MCF 10A (cell line): ENCODE measurements around the gene ABR. TPM values are rescaled to one million over a fixed set of nuclear protein-coding genes. Genes with fewer than 3 reads are reported as not detected.
A peak's percentile ranks its signal among the peaks of the same experiment; 100 is the strongest.

Experiments
- BruUV-seq: library from RNA; stranded (reverse); fragments of 400-500 nt; replicated peaks from 2 replicates; lab custom pipeline; 2021; lab: Mats Ljungman, UMichigan
- CTCF ChIA-PET: fragments of 300-600 bp; sonication (Branson Sonifier 250); formaldehyde crosslinking; extraction: SDS; loops from one replicate; lab custom pipeline; 2021; ENCODE audit warnings: antibody characterized with exemption, inconsistent platforms; lab: Yijun Ruan, JAX
- POLR2A ChIA-PET: fragments of 300-600, 350-650 bp; sonication (Branson Sonifier 250); formaldehyde crosslinking; extraction: SDS; loops from one replicate; lab custom pipeline; 2020; ENCODE audit warnings: antibody characterized with exemption, inconsistent platforms; lab: Yijun Ruan, JAX
- DNase-seq: peaks from one replicate; pipeline ENCODE4 v3.0.0-alpha.2; 2018; ENCODE audit not compliant: unreplicated experiment
- H3K27ac Mint-ChIP-seq: one replicate; pipeline ENCODE4 v1.8.0; 2022; ENCODE audit warnings: mild to moderate bottlenecking, low read depth, mixed read lengths; ENCODE audit not compliant: unreplicated experiment
- H3K27me3 Mint-ChIP-seq: one replicate; pipeline ENCODE4 v1.8.0; 2022; ENCODE audit warnings: mixed read lengths; ENCODE audit not compliant: insufficient read depth, unreplicated experiment
- H3K36me3 Mint-ChIP-seq: one replicate; pipeline ENCODE4 v1.8.0; 2022; ENCODE audit warnings: mild to moderate bottlenecking, moderate library complexity, mixed read lengths; ENCODE audit not compliant: insufficient read depth, unreplicated experiment
- H3K4me1 Mint-ChIP-seq: one replicate; pipeline ENCODE4 v1.8.0; 2022; ENCODE audit warnings: mixed read lengths; ENCODE audit not compliant: insufficient read depth, unreplicated experiment
- H3K4me3 Mint-ChIP-seq: one replicate; pipeline ENCODE4 v1.8.0; 2022; ENCODE audit warnings: mild to moderate bottlenecking, moderate library complexity, mixed read lengths; ENCODE audit not compliant: unreplicated experiment
- H3K9me3 Mint-ChIP-seq: one replicate; pipeline ENCODE4 v1.8.0; 2022; ENCODE audit warnings: mixed read lengths; ENCODE audit not compliant: unreplicated experiment
- CTCF ChIP-seq: fragments of 200-600 bp; IDR thresholded peaks from one replicate; pipeline ENCODE4 v1.8.0; 2022; ENCODE audit warnings: antibody characterized with exemption, mild to moderate bottlenecking; ENCODE audit not compliant: unreplicated experiment
- intact Hi-C: fragments of 100-400 bp; cut with micrococcal nuclease; formaldehyde crosslinking; loops from 2 replicates; pipeline ENCODE4 v1.14.1; 2022
- total RNA-seq: library from RNA; stranded (reverse); gene quantifications from 2 replicates; pipeline ENCODE4 v1.2.3, GENCODE V29; 2022

The ABR gene
- total RNA-seq, 1 experiment from 2014 or later, result 44.7 TPM

DNA sequence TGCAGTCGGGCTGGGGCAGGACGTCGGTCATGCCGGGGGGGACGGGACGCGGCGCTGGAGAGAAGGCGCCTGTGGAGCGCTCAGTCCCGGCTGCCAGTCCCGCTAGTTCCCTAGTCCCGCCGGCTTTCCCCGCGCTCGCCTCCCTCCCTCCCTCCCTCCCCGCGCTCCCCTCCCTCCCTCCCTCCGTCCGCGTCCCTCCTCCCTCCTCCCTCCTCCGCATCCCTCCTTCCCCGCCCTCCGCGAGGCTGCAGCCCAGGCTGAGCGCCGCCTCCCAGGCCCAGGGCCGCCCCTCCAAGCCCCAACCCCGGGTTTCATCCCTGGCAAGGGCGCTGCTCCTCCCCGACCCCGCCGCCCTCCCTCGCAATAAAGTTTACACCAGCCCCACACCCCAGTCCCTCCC lies 148.1 kb downstream of the ABR start:
- ChIA-PET CTCF (no interaction called here), POLR2A (no interaction called here)
- no peaks in the 10 kb centered on the region for H3K36me3 Mint-ChIP-seq
- no peaks in the 10 kb centered on the region for H3K9me3 Mint-ChIP-seq
- no TSS peak for BruUV-seq
- intact Hi-C loops, result no loop called here
- no peaks in the 10 kb centered on the region for H3K4me1 Mint-ChIP-seq
- no peak for TF ChIP-seq CTCF
- DNase-seq, result no peak
- no peaks in the 10 kb centered on the region for H3K27me3 Mint-ChIP-seq
- H3K27ac Mint-ChIP-seq, result no peak overlapping the region
- H3K4me3 Mint-ChIP-seq, result no peak overlapping the region

DNA sequence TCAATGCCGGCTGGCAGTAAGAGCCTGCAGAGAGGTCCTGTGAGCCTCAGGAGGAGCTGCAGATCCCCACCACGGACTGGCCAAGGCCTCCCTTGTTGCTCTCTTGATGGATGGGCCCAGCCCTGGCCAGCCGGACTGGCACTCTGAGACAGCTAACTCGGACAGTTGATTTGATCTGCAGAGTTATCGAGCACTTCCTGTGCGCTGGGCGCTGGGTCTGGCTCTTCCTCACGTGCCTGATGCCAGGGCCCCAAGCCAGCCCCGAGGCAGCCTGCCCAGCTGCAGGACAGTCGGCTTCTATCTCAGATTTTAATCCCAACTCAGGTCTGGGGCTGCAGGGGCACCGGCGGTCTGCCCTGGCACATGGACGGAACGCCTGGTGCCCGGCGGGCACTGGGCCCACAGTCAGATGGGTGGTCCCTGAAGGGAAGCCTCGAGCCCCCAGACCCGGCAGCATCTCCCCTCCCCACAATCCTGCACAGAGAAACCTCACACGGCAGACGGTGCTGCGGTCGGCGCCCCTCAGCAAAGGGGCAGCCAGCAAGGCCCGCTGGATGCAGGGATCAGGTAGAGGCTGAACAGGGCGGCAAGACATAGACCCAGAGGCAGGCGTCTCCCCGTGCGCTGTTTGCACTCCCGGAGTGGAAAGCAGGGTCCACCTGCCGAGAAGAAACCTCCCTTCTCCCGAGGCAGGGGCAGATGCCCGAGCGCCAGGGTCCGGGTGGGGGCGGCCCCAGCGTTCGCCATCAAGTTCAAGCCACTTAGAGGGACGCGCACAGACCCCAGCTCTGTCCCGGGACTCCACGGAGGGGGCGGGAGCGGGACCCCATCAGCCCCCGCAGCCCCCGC lies 148.9 kb downstream of the ABR start:
- no peak for DNase-seq
- H3K4me3 Mint-ChIP-seq, result no peak overlapping the region
- ChIA-PET POLR2A (no interaction called here), CTCF (no interaction called here)
- no peaks in the 10 kb centered on the region for H3K4me1 Mint-ChIP-seq
- H3K36me3 Mint-ChIP-seq, result no peaks in the 10 kb centered on the region
- TF ChIP-seq CTCF, result no peak
- no peak overlapping the region for H3K27ac Mint-ChIP-seq
- intact Hi-C loops, result no loop called here
- H3K9me3 Mint-ChIP-seq, result no peaks in the 10 kb centered on the region
- no peaks in the 10 kb centered on the region for H3K27me3 Mint-ChIP-seq
- BruUV-seq, result no TSS peak

- no peak for DNase-seq
- ChIA-PET CTCF (interaction anchor here (0.6 kb wide), 1 partner anchor 429 kb away, joined by 3 read pairs; no protein-coding TSS in a partner anchor), POLR2A (no interaction called here)
- no TSS peak for BruUV-seq
- TF ChIP-seq CTCF, result no peak
- H3K27ac Mint-ChIP-seq, result no peak overlapping the region
- no peaks in the 10 kb centered on the region for H3K9me3 Mint-ChIP-seq
- H3K4me3 Mint-ChIP-seq, result no peak overlapping the region
- intact Hi-C loops, result no loop called here
- no peaks in the 10 kb centered on the region for H3K4me1 Mint-ChIP-seq
- H3K36me3 Mint-ChIP-seq, result no peaks in the 10 kb centered on the region
- H3K27me3 Mint-ChIP-seq, result no peaks in the 10 kb centered on the region
Observed at GRCh38 chr17:1029922-1030644, 149.7 kb downstream of the ABR start.

DNA sequence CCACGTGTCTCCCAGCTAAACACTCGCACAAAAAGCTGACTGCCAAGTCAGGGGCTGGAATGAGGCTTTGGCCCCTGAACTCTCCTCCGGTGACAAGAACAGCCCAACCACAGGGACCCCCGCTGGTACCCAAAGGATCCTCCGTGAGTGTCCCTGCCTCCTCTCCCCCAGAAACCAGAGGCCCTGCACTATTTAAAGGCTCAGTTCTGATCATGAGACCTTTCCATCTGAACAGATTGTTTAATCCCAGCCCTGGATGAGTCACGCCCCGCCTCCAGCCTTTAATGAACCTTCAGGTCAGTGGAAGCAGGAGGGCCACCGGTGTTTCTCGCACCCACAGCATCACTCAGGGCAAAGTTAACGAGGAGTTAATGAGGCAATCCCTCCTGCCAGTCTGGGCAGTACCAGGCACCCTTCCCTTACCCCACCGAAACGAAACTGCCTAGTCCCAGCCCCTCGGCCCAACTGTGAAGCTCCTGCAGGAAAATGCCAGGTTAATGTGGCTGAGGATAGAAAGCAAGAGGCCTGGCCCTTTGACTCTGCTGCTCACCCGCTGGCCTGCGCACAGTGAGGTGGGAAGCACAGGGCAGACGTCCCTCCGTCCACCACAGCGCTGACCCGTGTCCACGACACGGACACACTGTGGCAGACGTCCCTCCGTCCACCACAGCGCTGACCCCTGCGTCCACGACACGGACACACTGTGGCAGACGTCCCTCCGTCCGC lies 150.4 kb downstream of the ABR start:
- intact Hi-C loops, result no loop called here
- ChIA-PET CTCF (interaction anchor here (0.6 kb wide), 1 partner anchor 430 kb away, joined by 3 read pairs; no protein-coding TSS in a partner anchor), POLR2A (no interaction called here)
- H3K27ac Mint-ChIP-seq, result no peak overlapping the region
- H3K27me3 Mint-ChIP-seq, result no peaks in the 10 kb centered on the region
- H3K4me1 Mint-ChIP-seq, result no peaks in the 10 kb centered on the region
- H3K9me3 Mint-ChIP-seq, result no peaks in the 10 kb centered on the region
- BruUV-seq, result no TSS peak
- DNase-seq, result peak; percentile 29
- TF ChIP-seq CTCF, result no peak
- no peak overlapping the region for H3K4me3 Mint-ChIP-seq
- H3K36me3 Mint-ChIP-seq, result peaks cover 1% of the 10 kb centered on the region
